ENCODE data around the gene CBX4. TPM values are rescaled to one million over a fixed set of nuclear protein-coding genes. Genes with fewer than 3 reads are reported as not detected.

The CBX4 gene
- total RNA-seq, 1 donor from 2014 or later, result 20.6 TPM

- ATAC-seq, result no peak
- intact Hi-C loops (cut with DNase I), result no loop called here
Measured at GRCh38 chr17:79804856-79805696, 34.2 kb downstream of the CBX4 start.

GRCh38 chr17:79803997-79804855, 35.0 kb downstream of the CBX4 start:
- Histone ChIP-seq H3K36me3 (no peaks in the 10 kb centered on the region), H3K9me3 (no peaks in the 10 kb centered on the region), H3K27me3 (ENCODE audit: low read depth) (peaks cover 99% of the 10 kb centered on the region), H3K27ac (no peak overlapping the region), H3K4me3 (peak overlapping the region; percentile 12), H3K4me1 (peaks cover 36% of the 10 kb centered on the region)
- TF ChIP-seq CTCF (IDR thresholded peaks at IDR 0.05), result no peak
- ATAC-seq (peak; percentile 15 to 34), DNase-seq (no peak)
- intact Hi-C loops (cut with DNase I), result no loop called here

More at GRCh38 chr17:79804856-79805696, 34.2 kb downstream of the CBX4 start:
- H3K27me3 ChIP-seq (ENCODE audit: low read depth), result peaks cover 97% of the 10 kb centered on the region
- H3K4me1 ChIP-seq, result peaks cover 30% of the 10 kb centered on the region
- H3K9me3 ChIP-seq, result no peaks in the 10 kb centered on the region
- H3K4me3 ChIP-seq, result no peak overlapping the region
- no peak for TF ChIP-seq CTCF (IDR thresholded peaks at IDR 0.05)
- H3K36me3 ChIP-seq, result no peaks in the 10 kb centered on the region
- DNase-seq, result no peak
- no peak overlapping the region for H3K27ac ChIP-seq

DNA sequence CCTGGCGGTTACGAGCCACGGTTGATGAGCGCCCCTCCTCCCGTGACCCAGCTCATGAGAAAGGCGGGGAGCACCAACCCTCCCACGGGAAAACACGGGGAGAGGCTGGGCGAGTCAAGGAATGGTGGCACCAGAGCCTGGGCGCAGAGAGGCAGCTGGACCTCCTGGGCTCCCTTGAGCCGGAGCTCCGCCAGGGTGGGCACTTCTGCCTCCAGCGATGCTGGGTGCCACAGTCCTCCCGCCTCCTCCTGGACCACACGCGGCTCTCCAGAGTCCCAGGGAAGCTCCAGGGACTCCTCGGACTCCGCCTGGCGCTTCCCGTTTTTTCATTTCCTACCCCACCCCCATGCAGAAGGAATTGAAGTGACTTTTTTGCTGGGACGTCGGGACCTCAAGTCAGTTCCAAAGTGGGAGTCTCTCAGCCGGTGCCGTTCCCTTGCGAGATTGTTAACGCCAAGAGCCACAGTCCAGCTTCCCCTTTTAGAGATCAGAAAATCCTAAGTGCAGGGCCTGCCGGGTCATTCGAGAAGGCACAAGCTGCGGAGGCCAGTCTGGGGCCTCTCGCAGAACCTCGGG, 35.7 kb downstream of the CBX4 start:
- no peak overlapping the region for H3K27ac ChIP-seq
- no peak for DNase-seq
- no peaks in the 10 kb centered on the region for H3K9me3 ChIP-seq
- H3K4me1 ChIP-seq, result peaks cover 43% of the 10 kb centered on the region
- ATAC-seq, result no peak
- TF ChIP-seq CTCF (IDR thresholded peaks at IDR 0.05), result no peak
- intact Hi-C loops (cut with DNase I), result no loop called here
- H3K27me3 ChIP-seq (ENCODE audit: low read depth), result peaks cover 99% of the 10 kb centered on the region
- H3K36me3 ChIP-seq, result no peaks in the 10 kb centered on the region
- H3K4me3 ChIP-seq, result no peak overlapping the region

- Histone ChIP-seq H3K4me1 (peaks cover 49% of the 10 kb centered on the region), H3K4me3 (no peak overlapping the region), H3K27ac (no peak overlapping the region), H3K27me3 (ENCODE audit: low read depth) (peaks cover 99% of the 10 kb centered on the region), H3K9me3 (no peaks in the 10 kb centered on the region), H3K36me3 (no peaks in the 10 kb centered on the region)
- intact Hi-C loops (cut with DNase I), result no loop called here
- DNase-seq, result no peak
- no peak for TF ChIP-seq CTCF (IDR thresholded peaks at IDR 0.05)
- ATAC-seq, result no peak
Measured at GRCh38 chr17:79802736-79803420, 36.4 kb downstream of the CBX4 start.
